K562 (cell line): ENCODE results near the gene RREB1. TPM values are rescaled to one million over a fixed set of nuclear protein-coding genes. Genes with fewer than 3 reads are reported as not detected.

Experiments used
- BCLAF1 ChIP-seq, 2 experiments: fragments of 450-650 bp in 1 of 2; IDR thresholded peaks; 2 replicates each; pipeline ENCODE4 v1.6.1; 2011 to 2017; ENCODE audit warnings: low read depth in 2 of 2, antibody characterized with exemption in 1 of 2, borderline replicate concordance in 1 of 2, low read length in 1 of 2, mild to moderate bottlenecking in 1 of 2, mixed read lengths in 1 of 2; ENCODE audit not compliant: control insufficient read depth in 1 of 2
- CEBPB ChIP-seq: fragments of 450-650 bp; IDR thresholded peaks from 2 replicates; pipeline ENCODE4 v1.6.1; 2016; ENCODE audit warnings: missing genetic modification characterization, missing compliant biosample characterization
- E4F1 ChIP-seq: fragments of 250-450 bp; sonication (Bioruptor Pico); IDR thresholded peaks from 2 replicates; pipeline ENCODE4 v1.5.0; 2021; ENCODE audit warnings: mild to moderate bottlenecking, borderline replicate concordance
- HINFP ChIP-seq: fragments of 450-650 bp; conservative IDR thresholded peaks from 2 replicates; pipeline ENCODE4 v1.6.1; 2016; ENCODE audit warnings: missing genetic modification characterization, low read depth, mild to moderate bottlenecking, control low read depth, missing compliant biosample characterization
- KLF6 ChIP-seq: fragments of 250-450 bp; sonication (Bioruptor Pico); IDR thresholded peaks from 2 replicates; pipeline ENCODE4 v1.4.0; 2020; ENCODE audit warnings: mild to moderate bottlenecking, moderate library complexity, borderline replicate concordance
- L3MBTL2 ChIP-seq: fragments of 450-650 bp; IDR thresholded peaks from 2 replicates; pipeline ENCODE4 v1.6.1; 2016; ENCODE audit warnings: mild to moderate bottlenecking, moderate library complexity
- SMARCE1 ChIP-seq: fragments of 450-650 bp; IDR thresholded peaks from 2 replicates; pipeline ENCODE4 v1.7.1; 2016; ENCODE audit warnings: mild to moderate bottlenecking
- TCF15 ChIP-seq: fragments of 250-450 bp; sonication (Bioruptor Pico); IDR thresholded peaks from 2 replicates; pipeline ENCODE4 v1.8.0; 2022; ENCODE audit warnings: moderate library complexity, mild to moderate bottlenecking, inconsistent platforms
- TCF7 ChIP-seq: sonication (generic); IDR thresholded peaks from 2 replicates; pipeline ENCODE4 v1.6.1; 2016; ENCODE audit warnings: antibody characterized with exemption, borderline replicate concordance
- TFAP4 ChIP-seq: sonication (generic); formaldehyde crosslinking; IDR thresholded peaks from 2 replicates; pipeline ENCODE4 v1.8.0; 2022; ENCODE audit warnings: missing genetic modification reagents, mild to moderate bottlenecking, moderate library complexity, borderline replicate concordance
- THRA ChIP-seq: fragments of 450-650 bp; IDR thresholded peaks from 2 replicates; pipeline ENCODE4 v1.6.1; 2017; ENCODE audit warnings: mild to moderate bottlenecking, moderate library complexity
- TOE1 ChIP-seq, 2 experiments: fragments of 450-650 bp in 1 of 2; sonication (generic) in 1 of 2; formaldehyde crosslinking in 1 of 2; IDR thresholded peaks; 2 replicates each; pipeline versions ENCODE4 v1.7.1 to v1.8.0; 2016 to 2022; ENCODE audit warnings: borderline replicate concordance in 2 of 2, mild to moderate bottlenecking in 2 of 2, antibody characterized with exemption in 1 of 2, inconsistent platforms in 1 of 2, low read depth in 1 of 2, missing genetic modification reagents in 1 of 2, moderate library complexity in 1 of 2
- ZNF717 ChIP-seq: fragments of 250-450 bp; sonication (Bioruptor Pico); IDR thresholded peaks from 2 replicates; pipeline ENCODE4 v1.5.0; 2021
- ZNF766 ChIP-seq: fragments of 200-800 bp; sonication (Bioruptor generic); conservative IDR thresholded peaks from 2 replicates; pipeline ENCODE4 v1.6.1; 2016; ENCODE audit warnings: missing genetic modification characterization, missing compliant biosample characterization
- polyA plus RNA-seq, 8 experiments: library from polyadenylated mRNA; depleted of rRNA in 4 of 8; stranded (reverse) in 5 of 8; unstranded in 3 of 8; fragments of >200 nt; fragmentation: Nextera tagmentation in 2 of 8; fragmentation: Illumina TruSeq in 1 of 8; extraction: Ambion mirVana in 2 of 8; extraction: Trizol in 1 of 8; gene quantifications; 2 replicates each; pipeline versions ENCODE4 v1.2.1 to v1.2.3, GENCODE V29; 2011 to 2014; ENCODE audit warnings: inconsistent platforms in 1 of 8, missing spikeins in 1 of 8
- total RNA-seq, 7 experiments: library from RNA; depleted of rRNA in 6 of 7; stranded (reverse); fragments of >200 nt in 6 of 7; fragmentation: Illumina TruSeq in 2 of 7; extraction: Trizol in 2 of 7; gene quantifications; 2 replicates each; pipeline versions ENCODE4 v1.2.1 to v1.2.3, GENCODE V29; 2011 to 2021; ENCODE audit warnings: low replicate concordance in 1 of 7

The RREB1 gene
- total and polyA plus RNA-seq, 9 of the 15 experiments (the other 6 are each of a cell fraction or from before 2014, with no cell fraction given) = 3.3 to 64.2 (median 19.3) TPM

- no peak for TF ChIP-seq BCLAF1 (IDR thresholded peaks at IDR 0.05; ENCODE audit: borderline replicate concordance in 1 of 2, control insufficient read depth in 1 of 2, low read depth in 2 of 2, low read length in 1 of 2)
- no peak for TF ChIP-seq KLF6
- 0 out of 2 replicates have a peak, but pooled peaks have one; percentile 10 for TF ChIP-seq L3MBTL2
- TF ChIP-seq ZNF766 (CRISPR knock-in tag) = 0 out of 2 replicates have a peak, but pooled peaks have one; percentile 47
- no peak for TF ChIP-seq ZNF717 (CRISPR knock-in tag)
- no peak for TF ChIP-seq TCF7
- no peak for TF ChIP-seq TCF15 (CRISPR knock-in tag)
- TF ChIP-seq HINFP (tag) = no peak
- TF ChIP-seq TFAP4 (CRISPR knock-in tag) = no peak
- TF ChIP-seq TOE1 (IDR thresholded peaks at IDR 0.05; ENCODE audit: borderline replicate concordance) = no peak
- no peak for TF ChIP-seq TOE1 (CRISPR knock-in tag; IDR thresholded peaks at IDR 0.05; ENCODE audit: borderline replicate concordance, low read depth)
- TF ChIP-seq E4F1 (CRISPR knock-in tag) = no peak
- TF ChIP-seq SMARCE1 = no peak
- no peak for TF ChIP-seq THRA
- peak; percentile 92 for TF ChIP-seq CEBPB (tag)
These were observed 37.3 kb downstream of the RREB1 start (continued) for GRCh38 chr6:7144872-7145584.
